ENCODE measurements around the gene LMAN1. TPM values are rescaled to one million over a fixed set of nuclear protein-coding genes. Genes with fewer than 3 reads are reported as not detected.

Gene LMAN1
- total RNA-seq, 2 donors from 2014 or later = 91.0 to 112 TPM

DNA sequence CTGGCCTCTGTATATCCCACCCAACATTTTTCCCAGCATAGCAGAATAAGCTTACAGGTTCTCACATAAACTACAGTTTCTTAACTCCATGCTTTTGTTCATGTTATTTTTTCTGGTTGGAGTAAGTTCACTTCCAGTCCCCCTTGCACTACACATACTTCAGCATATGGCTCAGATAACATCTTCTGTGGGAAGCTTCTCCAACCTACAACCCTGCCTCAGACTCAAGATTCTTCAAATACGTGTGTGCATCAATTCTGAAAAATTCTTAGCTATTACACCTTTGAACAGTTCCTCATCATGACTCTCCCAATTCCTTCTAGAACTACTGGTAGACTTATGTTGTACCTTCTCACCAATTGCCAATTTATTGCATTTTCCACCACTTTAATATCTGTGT, 33.1 kb downstream of the LMAN1 start:
- Histone ChIP-seq H3K27me3 (replicated peaks; ENCODE audit: insufficient read depth) (no peaks in the 10 kb centered on the region), H3K9me3 (no peaks in the 10 kb centered on the region), H3K4me1 (replicated peaks) (no peaks in the 10 kb centered on the region), H3K36me3 (no peaks in the 10 kb centered on the region), H3K27ac (no peak overlapping the region), H3K4me3 (no peak overlapping the region)
- intact Hi-C loops (cut with DNase I) = no loop called here
- no peak for DNase-seq (ENCODE audit: low spot score)
- 87% methylated on average over 1 of the region's 1 CpG for WGBS
- TF ChIP-seq POLR2A (IDR thresholded peaks at IDR 0.05) = no peak
- TF ChIP-seq POLR2AphosphoS5 (IDR thresholded peaks at IDR 0.05) = no peak
- TF ChIP-seq, protein P1, sequence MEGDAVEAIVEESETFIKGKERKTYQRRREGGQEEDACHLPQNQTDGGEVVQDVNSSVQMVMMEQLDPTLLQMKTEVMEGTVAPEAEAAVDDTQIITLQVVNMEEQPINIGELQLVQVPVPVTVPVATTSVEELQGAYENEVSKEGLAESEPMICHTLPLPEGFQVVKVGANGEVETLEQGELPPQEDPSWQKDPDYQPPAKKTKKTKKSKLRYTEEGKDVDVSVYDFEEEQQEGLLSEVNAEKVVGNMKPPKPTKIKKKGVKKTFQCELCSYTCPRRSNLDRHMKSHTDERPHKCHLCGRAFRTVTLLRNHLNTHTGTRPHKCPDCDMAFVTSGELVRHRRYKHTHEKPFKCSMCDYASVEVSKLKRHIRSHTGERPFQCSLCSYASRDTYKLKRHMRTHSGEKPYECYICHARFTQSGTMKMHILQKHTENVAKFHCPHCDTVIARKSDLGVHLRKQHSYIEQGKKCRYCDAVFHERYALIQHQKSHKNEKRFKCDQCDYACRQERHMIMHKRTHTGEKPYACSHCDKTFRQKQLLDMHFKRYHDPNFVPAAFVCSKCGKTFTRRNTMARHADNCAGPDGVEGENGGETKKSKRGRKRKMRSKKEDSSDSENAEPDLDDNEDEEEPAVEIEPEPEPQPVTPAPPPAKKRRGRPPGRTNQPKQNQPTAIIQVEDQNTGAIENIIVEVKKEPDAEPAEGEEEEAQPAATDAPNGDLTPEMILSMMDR (IDR thresholded peaks at IDR 0.05) = no peak

DNA sequence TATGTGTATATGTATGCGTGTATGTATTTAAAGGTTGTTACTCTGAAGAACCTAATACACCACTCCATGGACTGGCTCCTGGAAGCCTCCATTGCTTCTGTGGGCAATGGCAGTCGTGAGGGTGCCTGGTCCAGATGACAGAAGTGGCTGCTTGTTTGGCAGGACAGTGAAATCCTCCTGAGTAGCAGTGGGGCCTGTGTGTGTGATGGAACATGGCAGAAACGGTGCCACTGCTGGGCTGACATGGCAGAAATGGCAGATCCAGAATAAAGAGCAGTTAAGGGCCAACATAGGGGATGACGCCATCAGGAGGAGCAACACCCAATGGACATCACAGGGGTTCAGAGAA, 34.5 kb downstream of the LMAN1 start:
- Histone ChIP-seq H3K4me1 (replicated peaks) (no peaks in the 10 kb centered on the region), H3K9me3 (no peaks in the 10 kb centered on the region), H3K36me3 (no peaks in the 10 kb centered on the region), H3K4me3 (no peak overlapping the region), H3K27ac (no peak overlapping the region), H3K27me3 (replicated peaks; ENCODE audit: insufficient read depth) (no peaks in the 10 kb centered on the region)
- intact Hi-C loops (cut with DNase I) = no loop called here
- no peak for DNase-seq (ENCODE audit: low spot score)
- no peak for TF ChIP-seq POLR2A (IDR thresholded peaks at IDR 0.05)
- TF ChIP-seq, protein P1 (IDR thresholded peaks at IDR 0.05) = no peak
- no peak for TF ChIP-seq POLR2AphosphoS5 (IDR thresholded peaks at IDR 0.05)
- 93% methylated on average over 4 of the region's 4 CpGs for WGBS

DNA sequence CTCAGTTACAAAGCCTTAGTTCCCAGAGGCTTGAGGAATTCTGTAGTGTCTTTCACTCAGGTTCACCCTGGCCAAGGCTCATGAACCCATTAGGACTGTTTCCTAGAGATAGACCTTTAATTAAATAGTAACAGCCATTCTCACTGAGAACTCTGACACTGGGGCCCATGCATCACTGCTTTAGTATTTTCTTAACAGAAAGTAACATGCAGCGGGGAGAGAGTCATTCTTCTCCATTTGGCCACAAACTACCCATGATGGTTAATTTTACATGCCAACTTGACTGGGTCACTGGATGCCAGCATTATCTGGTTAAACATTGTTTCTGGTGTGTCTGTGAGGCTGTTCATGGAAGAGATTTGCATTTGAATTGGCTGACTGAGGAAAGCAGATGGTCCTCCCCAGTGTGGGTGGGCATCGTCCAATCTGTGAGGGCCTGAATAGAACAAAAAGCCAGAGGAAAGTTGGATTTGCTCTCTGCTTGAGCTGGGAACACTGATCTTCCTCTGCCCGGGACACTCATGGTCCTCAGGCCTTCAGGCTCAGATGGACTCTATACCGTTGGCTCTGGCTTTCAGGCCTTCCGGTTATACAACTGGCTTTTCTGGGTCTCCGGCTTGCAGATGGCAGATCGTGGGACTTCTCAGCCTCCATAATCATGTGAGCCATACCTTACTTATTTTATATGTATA, 35.0 kb downstream of the LMAN1 start:
- Histone ChIP-seq H3K4me1 (replicated peaks) (no peaks in the 10 kb centered on the region), H3K27ac (no peak overlapping the region), H3K4me3 (no peak overlapping the region), H3K36me3 (no peaks in the 10 kb centered on the region), H3K9me3 (no peaks in the 10 kb centered on the region), H3K27me3 (replicated peaks; ENCODE audit: insufficient read depth) (no peaks in the 10 kb centered on the region)
- intact Hi-C loops (cut with DNase I) = no loop called here
- no peak for DNase-seq (ENCODE audit: low spot score)
- TF ChIP-seq, protein P1 (IDR thresholded peaks at IDR 0.05) = no peak
- TF ChIP-seq POLR2A (IDR thresholded peaks at IDR 0.05) = no peak
- no peak for TF ChIP-seq POLR2AphosphoS5 (IDR thresholded peaks at IDR 0.05)
- 95% methylated on average over 7 of the region's 7 CpGs for WGBS

DNA sequence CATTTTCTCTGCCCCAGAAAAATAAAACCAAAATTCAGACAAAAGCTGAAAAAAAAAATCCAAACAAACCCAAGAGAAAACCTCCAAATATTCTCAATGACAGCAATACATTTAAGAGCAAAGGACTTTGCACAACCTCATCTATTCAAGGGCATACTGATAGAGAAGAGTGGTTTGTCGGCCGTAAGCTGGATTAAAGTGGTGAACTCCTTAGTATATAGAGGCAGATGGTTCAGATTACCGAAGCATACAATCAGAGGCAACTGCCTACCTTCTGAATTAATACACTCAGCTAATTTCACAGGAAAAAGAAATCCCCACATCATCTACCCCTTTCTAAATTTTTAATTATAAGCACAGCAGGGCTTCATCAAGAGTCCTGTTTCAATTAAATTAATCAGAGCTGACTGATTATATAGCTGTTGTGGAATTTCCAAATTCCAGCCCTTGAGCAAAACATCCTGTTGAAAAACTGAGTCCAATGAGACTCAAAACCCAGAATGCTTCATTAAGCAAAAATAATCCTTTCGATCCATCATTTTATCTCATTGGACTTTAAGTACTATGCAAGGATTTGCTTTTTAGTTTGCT, 40.5 kb downstream of the LMAN1 start, which contains the start of gene CPLX4:
Gene CPLX4 (minus strand): TSS at position 190 of the 591 bp plus-strand sequence. CDS start 187 bp downstream, at position 3.
- Histone ChIP-seq H3K36me3 (no peaks in the 10 kb centered on the region), H3K9me3 (no peaks in the 10 kb centered on the region), H3K4me3 (no peak within 1 kb of the TSS), H3K4me1 (replicated peaks) (no peaks in the 10 kb centered on the region), H3K27me3 (replicated peaks; ENCODE audit: insufficient read depth) (no peaks in the 10 kb centered on the region), H3K27ac (no peak within 1 kb of the TSS)
- no peak for DNase-seq (ENCODE audit: low spot score)
- TF ChIP-seq POLR2AphosphoS5 (IDR thresholded peaks at IDR 0.05) = no peak
- TF ChIP-seq, protein P1 (IDR thresholded peaks at IDR 0.05) = no peak
- no peak for TF ChIP-seq POLR2A (IDR thresholded peaks at IDR 0.05)
- 89% methylated on average over 4 of the region's 4 CpGs for WGBS
- intact Hi-C loops (cut with DNase I) = no loop called here

DNA sequence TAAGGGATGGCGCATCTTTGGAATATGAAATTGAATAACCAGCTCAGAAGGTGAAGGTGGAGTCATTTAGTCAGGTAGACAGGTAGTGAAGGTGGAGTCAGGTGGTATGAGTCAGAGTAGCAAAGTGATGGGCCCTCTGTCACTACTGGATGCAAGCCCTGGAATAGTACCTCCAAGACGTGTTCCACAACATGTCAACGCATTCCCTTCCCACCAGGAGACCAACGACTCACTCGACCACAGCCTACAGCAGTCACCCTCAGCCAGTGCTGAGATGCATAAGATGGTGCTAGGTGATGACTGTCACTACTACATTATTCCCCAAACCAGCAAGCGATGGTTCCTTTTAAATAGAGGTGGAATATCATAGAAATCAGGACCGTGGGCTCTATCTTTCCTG, 47.4 kb downstream of the LMAN1 start:
- no peak overlapping the region for H3K27ac ChIP-seq
- no peak for TF ChIP-seq POLR2AphosphoS5 (IDR thresholded peaks at IDR 0.05)
- no peak for TF ChIP-seq POLR2A (IDR thresholded peaks at IDR 0.05)
- DNase-seq (ENCODE audit: low spot score) = no peak
- H3K4me3 ChIP-seq = no peak overlapping the region
- WGBS = 84% methylated on average over 7 of the region's 7 CpGs
- H3K9me3 ChIP-seq = no peaks in the 10 kb centered on the region
- no peaks in the 10 kb centered on the region for H3K4me1 ChIP-seq (replicated peaks)
- H3K36me3 ChIP-seq = no peaks in the 10 kb centered on the region
- no peaks in the 10 kb centered on the region for H3K27me3 ChIP-seq (replicated peaks; ENCODE audit: insufficient read depth)
- intact Hi-C loops (cut with DNase I) = no loop called here

All from prostate gland (tissue), 2 donors.